ENCODE results near the gene OGT. TPM values are rescaled to one million over a fixed set of nuclear protein-coding genes. Genes with fewer than 3 reads are reported as not detected.

OGT gene
- polyA plus RNA-seq, 1 of the 3 experiments (the other 2 are of a cell fraction): 77.0 TPM

- Histone ChIP-seq H3K4me3 (ENCODE audit: low read depth in 2 of 2, low read length in 1 of 2) (no peak overlapping the region), H3K36me3 (replicated peaks in 1 of 2; ENCODE audit: control insufficient read depth in 1 of 2, insufficient read depth in 2 of 2, low read length in 1 of 2) (peaks cover 13 to 43% of the 10 kb centered on the region in 2 experiments), H2AFZ (ENCODE audit: low read depth) (no peak overlapping the region), H3K9ac (no peak overlapping the region), H3K9me2 (no peaks in the 10 kb centered on the region), H3K4me1 (ENCODE audit: control insufficient read depth in 1 of 2, insufficient read depth in 2 of 2, low read depth in 1 of 2, low read length in 1 of 2) (no peaks in the 10 kb centered on the region), H3K27me3 (ENCODE audit: insufficient read depth) (0 out of 2 replicates have a peak, but pooled peaks cover 6% of the 10 kb centered on the region), H3K9me3 (no peaks in the 10 kb centered on the region), H3F3A (replicated peaks; ENCODE audit: insufficient read depth) (no peaks in the 10 kb centered on the region), H3K27ac (ENCODE audit: low read depth in 2 of 2, low read length in 1 of 2) (no peak overlapping the region; a peak in 1 of 4 replicates), H4K20me1 (ENCODE audit: insufficient read depth) (peaks cover 12% of the 10 kb centered on the region; the same call in 1 of the 2 replicates), H3K79me2 (ENCODE audit: insufficient read depth) (peaks cover 61% of the 10 kb centered on the region), H3K4me2 (no peak overlapping the region)
- ChIA-PET CTCF (no interaction called here), POLR2A (interaction anchor here (1.2 kb wide), 1 partner anchor 18 kb away, joined by 3 read pairs; the partner anchor contains the start of gene OGT)
- no peak for DNase-seq
- peak; percentile 45; the same call in 1 of the 2 replicates for TF ChIP-seq GATA2 (CRISPR knock-in tag; IDR thresholded peaks at IDR 0.05)
- peak; percentile 61 for TF ChIP-seq TCF12 (IDR thresholded peaks at IDR 0.05)
- TF ChIP-seq RFX5 (IDR thresholded peaks at IDR 0.05; ENCODE audit: low read length): no peak
- 30% methylated on average over 3 of the region's 3 CpGs for WGBS (ENCODE audit: low lambda C conversion rate)
These were observed 17.7 kb downstream of the OGT start for GRCh38 chrX:71550578-71550977.

- ChIA-PET CTCF (interaction anchor here (1.1 to 1.9 kb wide), 3 partner anchors 8 to 94 kb away, joined by 3 to 10 read pairs (median 5); no protein-coding TSS in a partner anchor), POLR2A (no interaction called here)
- Histone ChIP-seq H4K20me1 (ENCODE audit: insufficient read depth) (no peaks in the 10 kb centered on the region; the same call in 1 of the 2 replicates), H3K9me3 (no peaks in the 10 kb centered on the region), H2AFZ (ENCODE audit: low read depth) (no peak overlapping the region), H3K36me3 (replicated peaks in 1 of 2; ENCODE audit: control insufficient read depth in 1 of 2, insufficient read depth in 2 of 2, low read length in 1 of 2) (peaks cover 23 to 41% of the 10 kb centered on the region in 2 experiments), H3K9ac (no peak overlapping the region), H3K4me3 (ENCODE audit: low read depth in 2 of 2, low read length in 1 of 2) (no peak overlapping the region), H3K4me2 (no peak overlapping the region), H3K4me1 (ENCODE audit: control insufficient read depth in 1 of 2, insufficient read depth in 2 of 2, low read depth in 1 of 2, low read length in 1 of 2) (no peaks in the 10 kb centered on the region), H3K79me2 (ENCODE audit: insufficient read depth) (peaks cover 36% of the 10 kb centered on the region), H3K27me3 (ENCODE audit: insufficient read depth) (0 out of 2 replicates have a peak, but pooled peaks cover 13% of the 10 kb centered on the region), H3K9me2 (no peaks in the 10 kb centered on the region), H3F3A (replicated peaks; ENCODE audit: insufficient read depth) (no peaks in the 10 kb centered on the region), H3K27ac (ENCODE audit: low read depth in 2 of 2, low read length in 1 of 2) (no peak overlapping the region)
- no peak for DNase-seq
- no peak for TF ChIP-seq RCOR1 (IDR thresholded peaks at IDR 0.05; ENCODE audit: low read length)
- no peak for TF ChIP-seq RXRA (IDR thresholded peaks at IDR 0.05; ENCODE audit: borderline replicate concordance, low read depth)
- no peak for TF ChIP-seq CTCF (IDR thresholded peaks at IDR 0.05)
- TF ChIP-seq NFIC (IDR thresholded peaks at IDR 0.05; ENCODE audit: borderline replicate concordance): no peak
- no peak for TF ChIP-seq TEAD4 (IDR thresholded peaks at IDR 0.05; ENCODE audit: borderline replicate concordance, insufficient read depth)
- TF ChIP-seq SMC3 (IDR thresholded peaks at IDR 0.05; ENCODE audit: low read depth, low read length): no peak
- TF ChIP-seq RFX5 (IDR thresholded peaks at IDR 0.05; ENCODE audit: low read length): no peak
- no peak for TF ChIP-seq MXI1 (IDR thresholded peaks at IDR 0.05; ENCODE audit: low read depth, low read length)
- no peak for TF ChIP-seq FOXM1 (IDR thresholded peaks at IDR 0.05; ENCODE audit: low read depth)
- 48% methylated on average over 3 of the region's 3 CpGs for WGBS (ENCODE audit: low lambda C conversion rate)
These were observed 23.1 kb downstream of the OGT start for GRCh38 chrX:71556036-71556435.
